LNCaP clone FGC (cell line): ENCODE data around the gene CRYBG1.

ENCODE experiments used
- DNase-seq: peaks from one replicate; pipeline ENCODE4 v3.0.0-alpha.2; 2011; ENCODE audit warnings: low read depth
- H3K4me3 ChIP-seq: 2 replicates; pipeline ENCODE4 v1.5.1; 2011; ENCODE audit warnings: mild to moderate bottlenecking, low read depth, low read length, control low read depth
- CTCF ChIP-seq: IDR thresholded peaks from 2 replicates; pipeline ENCODE4 v1.5.1; 2012; ENCODE audit warnings: mild to moderate bottlenecking; ENCODE audit not compliant: control insufficient read depth, insufficient read depth; ENCODE audit errors: extremely low read depth

The CRYBG1 gene

GRCh38 chr6:106360410-106360988 lies at the start of gene CRYBG1:
CRYBG1 (plus strand) TSS chr6:106360717; CDS start chr6:106360909, 192 bp downstream.
- peak within 1 kb of the TSS; percentile 46 for H3K4me3 ChIP-seq
- TF ChIP-seq CTCF = peak; percentile 72
- no peak for DNase-seq

- TF ChIP-seq CTCF = no peak
- H3K4me3 ChIP-seq = no peak overlapping the region
- DNase-seq = peak; percentile 53
Measured at GRCh38 chr6:106315765-106316374, 44.6 kb upstream of the CRYBG1 start.

GRCh38 chr6:106316375-106316766 lies 44.1 kb upstream of the CRYBG1 start:
- DNase-seq = no peak
- no peak overlapping the region for H3K4me3 ChIP-seq
- no peak for TF ChIP-seq CTCF

- DNase-seq = peak; percentile 50
- no peak overlapping the region for H3K4me3 ChIP-seq
- no peak for TF ChIP-seq CTCF
Measured at GRCh38 chr6:106318061-106318460, 42.5 kb upstream of the CRYBG1 start.

- H3K4me3 ChIP-seq = no peak overlapping the region
- DNase-seq = no peak
- no peak for TF ChIP-seq CTCF
Measured at GRCh38 chr6:106318851-106319250, 41.7 kb upstream of the CRYBG1 start.

- DNase-seq = no peak
- TF ChIP-seq CTCF = no peak
- no peak overlapping the region for H3K4me3 ChIP-seq
Measured at GRCh38 chr6:106321940-106322339, 38.6 kb upstream of the CRYBG1 start.

- DNase-seq = no peak
- peak overlapping the region; percentile 87 for H3K4me3 ChIP-seq
- no peak for TF ChIP-seq CTCF
Measured at GRCh38 chr6:106324726-106325335, 35.7 kb upstream of the CRYBG1 start.
